ENCODE measurements around the gene AUNIP. TPM values are rescaled to one million over a fixed set of nuclear protein-coding genes. Genes with fewer than 3 reads are reported as not detected.

The AUNIP gene
- total RNA-seq, 1 donor from 2014 or later: 3.3 TPM

DNA sequence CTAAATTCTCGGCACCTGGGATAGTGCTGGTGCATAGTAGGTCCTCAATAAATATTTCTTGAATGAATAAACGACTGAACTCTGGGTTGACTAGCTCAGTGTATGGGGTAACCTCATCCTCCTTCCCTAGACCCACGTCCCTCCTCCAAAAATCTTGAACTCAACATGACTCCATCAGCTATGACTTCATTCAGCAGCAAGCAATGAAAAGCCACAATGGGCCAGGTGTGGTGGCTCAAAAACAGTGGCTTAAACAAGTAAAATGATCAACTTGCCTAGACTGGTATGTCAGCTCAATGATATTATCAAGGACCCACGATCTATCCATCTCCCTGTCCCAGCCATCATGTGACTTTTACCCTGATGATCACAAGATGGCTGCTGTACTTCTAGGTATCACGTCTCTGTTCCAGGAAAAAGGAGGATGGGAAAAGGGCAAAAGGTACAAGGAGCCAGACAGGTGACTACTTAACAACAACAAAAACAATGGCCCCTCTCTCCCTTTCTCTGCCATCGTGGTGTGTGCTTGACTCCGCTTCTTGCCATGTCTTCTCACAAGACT is 29.2 kb upstream of the AUNIP start:
- ATAC-seq: no peak

DNA sequence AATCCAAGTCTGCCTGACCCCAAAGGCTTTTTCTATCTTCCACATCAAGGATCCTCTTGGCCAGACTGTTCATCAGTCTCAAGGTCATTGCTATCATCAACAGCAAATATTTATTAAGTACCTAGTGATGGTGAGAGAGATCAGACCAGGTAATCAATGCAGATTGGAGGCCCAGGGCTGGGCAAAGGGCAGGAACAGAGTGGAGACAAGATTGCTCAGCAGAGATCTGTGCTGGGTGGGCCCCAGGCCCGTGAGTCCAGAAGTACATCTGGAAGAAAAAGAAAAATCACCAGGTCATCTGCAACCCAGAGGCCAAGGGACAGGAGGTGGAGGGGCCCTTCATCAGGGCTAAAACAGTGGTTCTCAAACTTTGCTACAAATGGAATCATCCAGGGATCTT is 26.3 kb upstream of the AUNIP start:
- ATAC-seq: no peak

DNA sequence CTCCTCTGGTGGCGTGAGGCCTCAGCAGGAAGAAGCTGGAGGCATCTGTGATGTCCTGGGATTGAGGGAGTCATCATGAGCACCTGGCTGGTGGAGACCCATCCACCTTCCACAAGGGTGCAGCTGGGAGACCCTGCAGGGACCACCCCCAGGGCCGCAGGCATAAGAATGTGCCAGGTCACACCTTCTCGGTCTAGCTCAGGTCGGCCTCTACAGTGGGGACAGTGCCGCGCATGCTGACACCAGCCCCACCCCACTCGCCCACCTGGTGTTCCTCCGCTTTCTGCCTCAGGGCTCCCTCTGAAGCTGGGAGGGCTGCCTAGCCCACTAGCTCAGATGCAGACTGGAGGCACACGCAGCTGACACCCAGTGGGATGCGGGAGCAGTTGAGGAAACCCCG is 22.0 kb upstream of the AUNIP start:
- no peak for ATAC-seq

DNA sequence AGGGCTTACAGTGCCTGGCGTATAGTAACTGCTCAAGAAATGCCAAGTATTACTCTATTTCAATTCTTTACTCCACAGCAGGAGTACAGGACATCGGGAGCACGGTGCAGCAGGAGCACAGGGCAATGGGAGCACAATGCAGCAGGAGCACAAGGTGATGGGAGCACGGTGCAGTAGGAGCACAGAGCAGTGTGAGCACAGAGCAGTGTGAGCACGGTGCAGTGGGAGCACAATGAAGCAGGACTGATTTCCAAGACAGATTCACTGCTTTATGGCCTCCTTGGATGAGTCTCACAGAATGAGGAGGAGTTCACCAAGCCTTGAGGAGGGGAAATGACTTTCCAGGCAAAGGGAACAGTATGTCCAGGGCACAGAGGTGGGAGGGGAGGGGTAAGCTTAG is 21.3 kb upstream of the AUNIP start:
- no peak for ATAC-seq

DNA sequence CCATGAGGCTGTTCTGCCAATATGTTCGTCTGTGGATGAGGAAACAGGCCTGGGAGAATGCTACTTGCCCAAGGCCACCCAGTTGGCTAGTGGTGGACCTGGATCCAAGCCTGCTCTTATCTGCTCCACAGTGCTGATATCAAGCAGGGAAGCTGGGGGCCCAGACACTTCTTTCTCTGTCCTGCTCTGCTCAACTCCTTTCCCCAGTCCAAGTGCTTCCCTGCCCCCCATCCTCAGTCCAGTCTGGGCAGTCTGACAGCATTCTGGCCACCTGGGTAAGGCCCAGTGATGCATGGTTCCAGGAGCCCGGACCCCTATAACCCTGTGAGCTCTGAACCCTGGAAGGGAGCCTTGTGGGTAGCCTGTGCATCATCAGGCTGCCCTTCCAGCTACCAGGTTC is 20.4 kb upstream of the AUNIP start:
- no peak for ATAC-seq

DNA sequence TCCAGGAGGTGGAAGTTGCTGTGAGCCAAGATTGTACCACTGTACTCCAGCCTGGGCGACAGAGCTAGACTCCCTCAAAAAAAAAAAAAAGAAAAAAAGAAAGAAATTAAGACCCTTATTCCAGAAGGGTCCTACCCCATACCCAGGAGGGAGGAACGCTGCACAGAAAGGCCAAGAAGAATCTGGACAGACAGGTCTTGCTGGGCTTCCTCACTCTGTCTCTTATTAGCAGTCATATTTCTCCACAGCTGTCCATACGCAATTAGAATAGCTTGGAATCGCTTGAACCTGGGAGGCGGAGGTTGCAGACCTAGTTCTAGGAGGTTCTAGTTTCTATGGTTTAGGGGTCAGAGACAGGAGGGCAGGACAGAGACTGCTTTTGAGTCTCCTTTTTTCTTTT is 19.4 kb upstream of the AUNIP start:
- ATAC-seq: no peak

DNA sequence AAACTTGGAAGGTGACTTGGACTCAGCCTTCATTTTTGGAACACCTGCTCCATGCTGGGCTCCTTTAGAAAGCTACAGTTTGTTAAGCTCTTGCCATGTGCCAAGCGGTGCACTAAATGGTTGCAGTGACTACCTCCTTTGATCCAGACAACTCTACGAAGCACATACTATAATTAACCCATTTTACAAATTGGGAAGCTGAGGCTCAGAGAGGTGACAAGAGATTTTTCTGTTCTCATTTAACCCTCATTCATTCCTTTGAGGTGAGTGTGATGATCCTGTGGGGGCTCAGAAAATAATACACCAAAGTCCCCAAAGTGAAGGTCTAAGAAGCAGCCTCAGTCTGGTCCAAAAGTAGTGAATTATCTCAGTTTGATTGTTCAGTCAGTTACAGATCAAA is 17.9 kb upstream of the AUNIP start:
- ATAC-seq: no peak

DNA sequence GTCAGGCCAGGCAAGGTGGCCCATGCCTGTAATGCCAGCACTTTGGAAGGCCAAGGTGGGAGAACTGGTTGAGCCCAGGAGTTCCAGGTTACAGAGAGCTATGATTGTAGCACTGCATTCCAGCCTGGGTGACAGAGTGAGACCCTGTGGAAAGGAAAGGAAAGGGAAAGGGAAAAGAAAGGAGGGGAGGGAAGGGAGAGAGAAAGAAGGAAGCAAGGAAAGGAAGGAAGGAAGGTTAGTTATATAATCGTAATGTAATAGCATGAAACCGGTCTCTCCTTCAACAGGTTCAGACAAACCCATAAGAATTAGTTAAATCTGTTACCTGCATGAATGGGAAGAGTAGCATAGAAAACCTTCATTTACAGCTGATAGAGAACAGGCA is 17.4 kb upstream of the AUNIP start:
- no peak for ATAC-seq

DNA sequence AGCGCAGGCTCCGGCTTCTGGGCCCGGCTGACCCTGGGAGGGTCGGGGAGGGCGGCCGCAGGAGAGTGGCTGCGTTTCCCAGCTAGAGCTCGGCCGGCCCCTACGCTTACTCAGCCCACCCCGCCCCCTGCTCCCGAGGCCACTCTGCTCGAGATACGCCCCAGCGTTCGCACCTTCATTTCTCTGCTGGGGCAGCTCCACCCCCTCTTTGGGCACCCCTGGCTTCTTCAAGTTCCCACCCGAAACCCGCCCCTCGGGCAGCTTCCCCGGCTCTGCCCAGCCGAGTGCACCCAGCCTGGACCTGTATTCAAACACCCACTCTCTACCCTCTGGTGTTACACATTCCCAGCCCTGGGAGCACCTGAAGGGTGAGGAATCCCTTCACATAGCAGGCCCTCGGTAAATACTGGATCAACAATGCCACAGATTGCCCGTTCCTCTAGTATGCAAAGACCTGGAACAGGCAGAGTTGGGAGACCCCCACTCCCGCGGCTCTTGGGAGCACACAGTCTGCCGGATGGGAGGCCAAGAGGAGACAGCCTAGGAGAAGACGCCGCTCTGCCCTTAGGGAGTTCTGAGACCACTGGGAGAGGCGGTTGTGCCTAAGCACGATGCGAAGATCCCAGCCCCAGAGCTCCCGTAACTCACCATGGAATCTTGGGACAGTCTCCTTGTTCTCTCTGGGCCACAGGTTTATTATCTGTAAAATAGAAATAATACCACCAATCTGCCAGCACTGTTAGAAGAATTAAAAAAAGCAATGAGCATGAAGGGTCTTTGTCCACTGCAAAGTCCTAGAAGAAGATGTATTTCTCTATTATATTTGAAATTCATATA is 16.8 kb upstream of the AUNIP start:
- peak; percentile 59 for ATAC-seq

DNA sequence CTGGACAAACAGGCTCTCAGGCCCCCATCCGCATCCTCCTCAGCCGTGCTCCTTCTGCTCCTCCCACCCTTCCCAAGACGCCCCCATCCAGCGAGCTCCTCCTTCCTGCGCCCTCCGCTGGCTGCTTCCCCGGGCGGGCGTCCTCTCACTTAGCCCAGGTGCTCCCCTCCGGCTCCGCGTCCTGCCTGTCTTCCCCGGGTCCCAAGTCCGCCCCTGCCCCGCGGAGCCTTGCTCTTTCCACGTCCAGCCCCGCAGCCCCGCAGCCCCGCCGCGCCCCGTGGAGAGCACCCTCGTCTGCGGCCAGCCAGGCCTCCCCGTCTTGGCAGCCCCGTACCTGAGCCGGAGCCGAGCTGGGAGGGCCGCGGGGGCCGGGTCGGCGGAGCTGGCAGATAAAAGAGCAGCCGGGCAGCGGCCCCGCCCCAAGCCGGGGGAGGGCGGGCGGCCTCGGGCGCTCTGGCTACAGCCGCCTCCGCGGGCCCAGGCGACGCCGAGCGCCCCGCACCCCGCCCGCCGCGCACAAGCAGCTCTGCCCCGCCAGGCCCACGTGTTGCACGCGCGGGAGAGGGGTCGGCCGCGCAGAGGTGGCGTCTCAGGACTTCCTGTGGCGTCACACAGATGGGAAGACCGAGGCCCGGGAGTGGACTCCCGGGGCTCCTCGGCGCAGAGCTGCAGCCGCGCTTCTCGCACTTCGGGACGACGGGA is 16.0 kb upstream of the AUNIP start, which contains the start of gene PAQR7:
Gene PAQR7, minus strand, starts transcription at position 555 of the 702 bp plus-strand sequence. CDS start 11,869 bp downstream, outside the sequence.
- ATAC-seq: peak; percentile 68

DNA sequence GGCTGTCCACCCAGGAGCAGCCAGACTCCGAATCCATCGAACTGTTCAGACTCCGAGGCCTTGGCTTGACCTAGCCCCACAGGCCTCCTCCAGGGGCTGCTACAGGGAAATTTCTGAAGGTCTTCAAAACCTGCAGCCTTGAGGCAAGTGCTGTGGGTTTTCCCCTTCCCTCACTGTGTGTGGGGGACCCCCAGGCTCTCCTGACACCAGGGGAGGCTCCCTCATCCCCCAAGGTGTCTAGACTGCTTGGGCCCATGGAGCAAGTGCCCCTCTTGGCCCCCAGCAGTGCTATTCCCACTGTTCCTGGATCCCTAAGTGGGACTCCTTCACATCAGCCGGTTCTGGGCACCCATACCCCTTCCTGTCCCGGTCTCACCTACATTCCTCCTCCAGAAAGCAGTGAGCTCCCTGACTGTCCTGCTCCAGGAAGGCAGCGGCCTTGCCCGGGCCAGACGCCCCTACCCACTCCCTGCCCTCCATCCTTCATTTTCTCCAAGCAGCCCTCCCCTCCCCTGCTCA is 15.4 kb upstream of the AUNIP start:
- no peak for ATAC-seq

DNA sequence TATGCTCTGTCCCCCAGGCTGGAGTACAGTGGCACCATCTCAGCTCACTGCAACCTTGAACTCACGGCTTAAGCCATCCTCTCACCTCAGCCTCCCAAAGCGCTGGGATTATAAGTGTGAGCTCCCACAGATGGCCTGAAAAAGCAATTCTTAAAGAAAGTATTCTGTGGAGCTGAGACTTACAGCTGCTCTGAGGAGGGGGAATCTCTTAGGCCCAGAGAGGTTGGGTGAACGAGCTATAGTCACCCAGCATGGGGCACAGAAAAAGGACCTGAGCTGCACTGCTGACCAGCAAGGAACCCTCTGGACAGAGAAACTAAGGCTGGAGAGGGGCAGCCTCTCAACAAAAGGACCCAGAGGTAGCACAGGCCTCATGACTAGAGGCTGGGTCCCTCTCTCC is 15.0 kb upstream of the AUNIP start:
- ATAC-seq: no peak

DNA sequence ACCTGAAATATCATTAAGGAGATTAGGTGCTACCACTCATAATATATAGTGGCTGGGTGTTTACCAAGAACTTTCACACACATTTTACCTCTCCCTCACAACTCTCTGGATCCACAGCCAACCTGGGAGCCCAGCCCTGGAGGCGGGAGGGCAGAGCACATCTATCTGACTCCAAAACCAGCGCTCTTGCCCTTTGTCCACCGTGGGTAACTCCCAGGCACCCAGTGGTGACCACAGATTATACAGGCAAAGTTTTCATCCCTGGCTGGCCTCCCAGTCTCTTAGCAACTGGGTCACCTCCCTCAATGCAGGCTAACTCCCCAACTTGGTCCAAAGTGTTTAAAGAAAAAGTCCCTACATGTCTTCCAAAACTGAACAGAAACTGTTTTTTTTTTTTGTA is 13.9 kb upstream of the AUNIP start:
- ATAC-seq: no peak

DNA sequence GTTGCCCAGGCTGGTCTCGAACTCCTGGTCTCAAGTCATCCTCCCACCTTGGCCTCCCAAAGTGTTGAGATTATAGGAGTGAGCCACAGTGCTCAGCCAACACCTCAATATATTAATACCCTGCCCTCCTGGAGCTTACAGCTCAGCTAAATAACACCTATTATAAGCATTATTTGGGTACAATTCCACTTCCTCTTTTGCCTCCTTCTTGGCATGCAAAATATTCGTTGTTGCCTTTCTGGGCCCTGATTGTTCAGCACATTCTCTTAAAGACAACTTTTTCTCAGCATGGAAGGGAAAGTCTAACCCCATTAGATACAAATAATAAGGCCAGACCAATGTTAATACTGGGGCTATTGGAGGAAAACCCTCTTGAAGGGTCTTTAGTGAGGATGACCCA is 13.5 kb upstream of the AUNIP start:
- no peak for ATAC-seq

DNA sequence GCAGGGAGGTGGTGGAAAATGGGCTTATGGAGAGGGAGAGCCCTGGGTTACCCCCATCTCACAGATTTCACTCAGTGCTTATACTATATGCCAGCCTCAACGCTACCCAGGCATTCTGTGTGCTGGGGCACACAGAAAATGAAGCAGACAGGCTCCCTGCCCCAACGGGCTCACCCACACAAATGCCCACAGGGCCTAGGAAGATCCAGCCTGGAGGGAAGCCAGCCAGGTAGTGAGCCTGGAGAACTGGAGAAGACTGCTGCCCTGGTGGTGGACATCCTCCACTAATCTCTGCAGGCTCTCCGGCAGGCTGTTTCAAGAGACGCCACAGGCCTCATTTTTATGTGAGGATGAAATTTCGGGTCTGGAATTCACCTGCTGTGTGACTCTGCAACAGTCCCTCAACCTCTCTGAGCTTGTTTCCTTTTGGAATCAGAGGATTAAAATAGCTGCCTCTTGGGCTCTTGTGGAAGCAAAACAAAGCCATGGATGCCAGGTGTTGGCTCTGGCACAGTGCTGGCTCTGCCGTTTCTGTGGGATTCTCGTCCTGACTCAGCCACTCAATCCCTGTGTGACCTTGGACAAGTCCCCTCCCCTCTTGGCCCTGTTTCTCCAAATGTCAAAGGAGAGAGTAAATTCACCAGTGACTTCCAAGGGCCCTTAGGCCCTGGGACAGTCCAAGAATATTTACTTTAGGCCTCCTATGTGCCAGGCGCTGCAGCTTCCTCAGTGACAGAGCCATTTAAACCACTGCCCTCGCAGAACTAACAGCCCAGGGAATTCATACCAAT is 12.6 kb upstream of the AUNIP start:
- no peak for ATAC-seq

DNA sequence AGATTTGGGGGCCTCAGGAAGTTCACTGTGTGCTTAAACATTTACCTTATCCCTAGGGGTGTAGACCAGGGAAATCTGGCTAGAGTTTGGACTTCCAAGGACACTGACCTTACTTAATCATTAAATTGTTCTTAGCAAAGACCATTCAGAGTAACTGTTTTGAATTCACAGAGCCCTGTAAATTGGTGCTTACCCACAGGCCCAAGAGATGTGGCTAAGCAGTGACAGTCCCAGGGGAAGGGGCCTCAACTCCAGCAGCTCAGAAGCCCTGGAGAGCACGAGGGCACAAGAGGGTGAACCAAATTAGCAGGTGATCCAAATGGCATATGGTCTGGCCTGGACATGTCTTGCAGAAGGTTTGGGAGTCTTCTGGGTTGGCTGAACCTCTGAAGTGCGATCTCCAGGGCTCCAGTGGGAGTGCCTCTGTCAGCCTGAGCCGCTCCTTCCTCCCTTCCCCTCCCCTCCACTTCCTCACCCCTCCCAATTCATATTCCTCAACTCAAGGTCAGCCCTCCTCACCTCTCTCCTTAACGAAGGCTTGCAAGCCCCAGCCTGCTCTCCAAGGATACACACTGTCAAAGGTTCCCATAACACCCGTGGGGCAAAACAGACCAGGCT is 11.9 kb upstream of the AUNIP start:
- peak; percentile 67 for ATAC-seq

DNA sequence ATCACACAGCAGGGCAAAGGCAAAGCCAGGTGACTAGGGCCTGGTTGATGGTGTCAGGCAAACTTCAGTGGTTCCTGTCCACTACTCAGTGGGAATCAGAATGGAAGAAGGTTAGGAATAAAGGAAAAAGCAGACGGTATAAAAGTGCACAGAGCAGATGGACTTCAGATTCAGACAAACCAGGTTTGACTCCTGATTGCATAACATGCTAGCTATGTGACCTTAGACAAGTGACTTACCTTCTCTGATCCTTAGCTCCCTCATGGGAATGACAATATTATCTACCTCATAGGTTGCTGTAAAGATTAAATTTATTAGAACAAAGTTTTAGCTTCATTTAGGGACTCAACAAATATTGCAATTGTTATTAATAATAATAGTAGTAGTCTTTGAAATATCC is 11.4 kb upstream of the AUNIP start:
- no peak for ATAC-seq

DNA sequence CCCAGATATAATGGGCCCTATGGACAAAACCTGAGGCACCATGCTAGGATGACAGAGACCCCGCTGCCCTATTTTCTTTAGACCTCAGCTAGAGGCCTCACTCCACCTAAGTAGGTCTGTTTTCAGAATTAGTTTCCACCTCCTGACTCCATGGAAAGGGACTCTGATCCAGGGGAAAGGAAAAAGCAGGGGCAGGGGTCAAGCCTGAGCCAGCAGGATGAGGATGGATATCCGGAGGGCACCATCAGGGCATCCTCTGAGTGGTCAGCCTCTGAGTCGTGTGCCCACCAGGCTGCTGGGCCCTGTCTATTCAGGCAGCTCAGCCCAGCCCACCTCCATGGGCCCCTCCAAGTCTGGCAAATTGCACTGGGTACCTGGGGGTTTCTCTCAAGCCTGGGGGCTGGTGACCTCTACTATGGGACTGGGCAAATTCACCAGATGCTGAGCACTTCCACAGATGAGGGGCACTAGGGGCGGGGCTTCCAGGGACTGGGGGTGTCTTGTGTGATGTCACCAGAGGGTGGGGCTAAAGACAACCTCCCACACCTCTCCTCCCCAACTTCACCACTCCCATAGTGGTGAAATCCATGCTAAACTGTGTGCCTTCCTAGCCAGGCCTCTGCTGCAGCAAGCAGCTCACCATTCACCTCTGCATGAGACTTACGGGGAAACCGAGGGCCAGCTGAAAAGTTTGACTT is 10.8 kb upstream of the AUNIP start:
- ATAC-seq: no peak

DNA sequence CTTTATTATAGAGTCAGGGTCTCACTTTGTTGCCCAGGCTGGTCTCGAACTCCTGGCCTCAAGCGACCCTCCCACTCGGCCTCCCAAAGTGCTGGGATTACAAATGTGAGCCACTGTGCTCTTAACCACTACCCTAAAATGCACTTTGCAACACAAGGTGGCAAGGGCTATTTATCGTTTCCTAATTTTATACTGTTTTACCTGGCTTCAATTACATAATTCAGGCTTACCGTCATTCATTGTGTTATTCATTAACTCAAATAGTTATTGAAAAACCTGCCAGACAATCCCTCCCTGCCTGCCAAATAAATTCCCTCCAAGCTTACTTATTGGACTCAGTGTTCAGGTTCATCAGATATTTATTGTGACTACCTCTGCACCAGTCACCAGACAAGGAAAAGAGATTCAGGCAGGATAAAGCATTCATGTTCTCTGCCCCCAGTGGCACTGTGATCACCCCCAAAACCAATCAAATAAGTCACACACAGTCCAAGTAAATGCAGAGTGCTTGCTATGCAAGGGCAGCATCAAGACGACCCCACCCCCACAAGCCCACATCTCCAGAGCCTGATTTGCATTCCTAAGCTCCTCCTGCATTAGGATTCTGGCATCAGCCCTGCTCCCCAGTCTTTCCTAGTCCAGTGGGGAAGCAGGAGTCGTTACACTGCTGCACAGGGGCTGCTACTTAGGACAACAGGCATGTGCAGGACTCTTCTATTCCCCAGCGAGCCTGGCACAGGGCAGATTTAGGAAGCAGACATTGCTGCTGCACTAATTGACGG is 8.1 kb upstream of the AUNIP start:
- ATAC-seq: peak; percentile 12

DNA sequence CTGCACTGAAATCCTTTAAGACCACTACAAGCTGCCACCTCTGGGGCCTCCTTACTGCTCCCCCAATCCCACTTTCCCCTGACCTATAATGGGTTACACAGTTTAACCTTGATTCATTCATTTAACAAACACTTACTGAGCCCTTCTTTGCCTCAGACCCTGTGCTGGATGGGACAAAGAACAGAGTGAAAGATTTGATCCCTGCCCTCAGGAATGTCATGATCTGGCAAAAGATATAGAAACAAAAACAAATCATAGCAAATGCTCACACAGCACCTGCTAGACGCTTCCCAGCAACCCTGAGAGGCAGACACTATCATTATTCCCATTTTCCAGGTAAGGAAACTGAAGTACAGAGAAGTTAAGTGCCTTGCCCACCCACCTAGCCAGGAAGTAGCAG is 7.0 kb upstream of the AUNIP start:
- ATAC-seq: no peak

DNA sequence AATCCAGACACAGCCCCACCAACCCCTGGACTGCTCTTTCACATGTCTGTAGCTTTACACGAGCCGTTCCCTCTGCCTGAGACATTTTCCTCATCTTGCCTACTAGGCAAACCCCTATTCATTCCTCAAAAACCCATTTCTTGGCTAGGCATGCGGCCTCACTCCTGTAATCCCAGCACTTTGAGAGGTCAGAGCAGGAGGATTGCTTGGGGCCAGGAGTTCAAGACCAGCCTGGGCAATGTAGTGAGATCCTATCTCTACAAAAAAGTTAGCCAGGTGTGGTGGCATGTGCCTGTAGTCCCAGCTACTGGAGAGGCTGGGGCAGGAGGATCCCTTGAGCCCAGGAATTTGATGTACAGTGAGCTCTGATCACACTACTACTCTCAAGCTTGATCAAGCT is 5.2 kb upstream of the AUNIP start:
- ATAC-seq: no peak

Measured in esophagus mucosa (tissue), 1 donor.